AG04449 (cell line): ENCODE measurements around the gene STXBP1.

Source experiments
- CTCF ChIA-PET: fragments of 350-600 bp; formaldehyde crosslinking; extraction: SDS; loops from one replicate; lab custom pipeline; 2021; ENCODE audit warnings: antibody characterized with exemption; lab: Yijun Ruan, JAX
- POLR2A ChIA-PET: fragments of 400-600, 350-600 bp; formaldehyde crosslinking; extraction: SDS; loops from one replicate; lab custom pipeline; 2020; ENCODE audit warnings: antibody characterized with exemption, inconsistent platforms; lab: Yijun Ruan, JAX
- DNase-seq: peaks from one replicate; pipeline ENCODE4 v3.0.0-alpha.2; 2010; ENCODE audit warnings: low read depth, low spot score
- H3K4me3 ChIP-seq: 2 replicates; pipeline ENCODE4 v1.5.1; 2011; ENCODE audit warnings: low read depth, mild to moderate bottlenecking, control low read depth, low read length
- CTCF ChIP-seq: IDR thresholded peaks from one replicate; pipeline ENCODE4 v1.5.1; 2011; ENCODE audit warnings: mild to moderate bottlenecking, moderate library complexity, low read length, control low read depth, inconsistent platforms; ENCODE audit not compliant: insufficient read depth; ENCODE audit errors: missing control alignments

Gene STXBP1

GRCh38 chr9:127626752-127627493 lies 14.8 kb downstream of the STXBP1 start:
- no peak overlapping the region for H3K4me3 ChIP-seq
- CTCF ChIA-PET, result interaction anchor here (1.5 to 1.8 kb wide), 2 partner anchors 11 to 108 kb away, joined by 4 to 5 read pairs; partner anchors contain the start of gene TOR2A
- POLR2A ChIA-PET, result no interaction called here
- DNase-seq, result no peak
- no peak for TF ChIP-seq CTCF

GRCh38 chr9:127627494-127627855 lies 15.4 kb downstream of the STXBP1 start:
- ChIA-PET POLR2A (no interaction called here), CTCF (interaction anchor here (1.8 kb wide), 1 partner anchor 107 kb away, joined by 5 read pairs; the partner anchor contains the start of gene TOR2A)
- no peak overlapping the region for H3K4me3 ChIP-seq
- TF ChIP-seq CTCF, result no peak
- DNase-seq, result no peak

- ChIA-PET POLR2A (no interaction called here), CTCF (no interaction called here)
- no peak for TF ChIP-seq CTCF
Measured at GRCh38 chr9:127628758-127629467, 16.8 kb downstream of the STXBP1 start.

GRCh38 chr9:127629468-127630081 lies 17.5 kb downstream of the STXBP1 start:
- TF ChIP-seq CTCF, result peak; percentile 1
- ChIA-PET CTCF (no interaction called here), POLR2A (no interaction called here)
- no peak for DNase-seq
- no peak overlapping the region for H3K4me3 ChIP-seq

More at GRCh38 chr9:127628758-127629467, 16.8 kb downstream of the STXBP1 start:
- H3K4me3 ChIP-seq, result no peak overlapping the region
- no peak for DNase-seq

- no peak for DNase-seq
- H3K4me3 ChIP-seq, result no peak overlapping the region
- TF ChIP-seq CTCF, result no peak
- ChIA-PET POLR2A (no interaction called here), CTCF (no interaction called here)
Measured at GRCh38 chr9:127633216-127633862, 21.3 kb downstream of the STXBP1 start.

GRCh38 chr9:127634021-127634420 lies 21.9 kb downstream of the STXBP1 start:
- no peak for DNase-seq
- POLR2A ChIA-PET, result no interaction called here
- no peak for TF ChIP-seq CTCF
- CTCF ChIA-PET, result interaction anchor here (0.6 to 1.3 kb wide), 3 partner anchors 31 to 1905 kb away, joined by 3 read pairs; no protein-coding TSS in a partner anchor
- H3K4me3 ChIP-seq, result no peak overlapping the region
